HEK293 (cell line): ENCODE measurements around the gene ZSCAN32.

Source experiments
- CTCF ChIA-PET: fragments of 350-600 bp; formaldehyde crosslinking; extraction: SDS; loops from one replicate; lab custom pipeline; 2021; ENCODE audit warnings: antibody characterized with exemption; lab: Yijun Ruan, JAX
- POLR2A ChIA-PET: fragments of 300-600 bp; formaldehyde crosslinking; extraction: SDS; loops from one replicate; lab custom pipeline; 2020; ENCODE audit warnings: antibody characterized with exemption, inconsistent platforms; lab: Yijun Ruan, JAX
- H3K27ac ChIP-seq: fragments of 200-500 bp; sonication (Bioruptor generic); 2 replicates; pipeline ENCODE4 v1.5.1; 2014; ENCODE audit warnings: low read depth, low read length, control low read depth, inconsistent platforms; ENCODE audit errors: extremely low read depth
- H3K36me3 ChIP-seq, 2 experiments: fragments of 200-500 bp in 1 of 2; sonication (Bioruptor generic) in 1 of 2; 1 replicate in 1 of 2; 2 replicates in 1 of 2; pipeline ENCODE4 v1.5.1; 2014 to 2017; ENCODE audit warnings: inconsistent platforms in 2 of 2, low read length in 2 of 2; ENCODE audit not compliant: control insufficient read depth in 2 of 2, insufficient read depth in 1 of 2
- H3K4me1 ChIP-seq: fragments of 200-500 bp; sonication (Bioruptor generic); 2 replicates; pipeline ENCODE4 v1.5.1; 2014; ENCODE audit warnings: mild to moderate bottlenecking, low read length, inconsistent platforms; ENCODE audit not compliant: control insufficient read depth, insufficient read depth
- H3K4me3 ChIP-seq: 2 replicates; pipeline ENCODE4 v1.5.1; 2011; ENCODE audit warnings: low read depth, mild to moderate bottlenecking, control low read depth, low read length, moderate library complexity
- H3K9me3 ChIP-seq: fragments of 200-500 bp; sonication (Bioruptor generic); 2 replicates; pipeline ENCODE4 v1.5.1; 2014; ENCODE audit warnings: low read depth, low read length, inconsistent platforms; ENCODE audit not compliant: control insufficient read depth, insufficient read depth
- GFI1B ChIP-seq: fragments of 450-650 bp; formaldehyde crosslinking; IDR thresholded peaks from 2 replicates; pipeline ENCODE4 v1.5.1; 2016; ENCODE audit warnings: missing biosample characterization, missing genetic modification characterization
- TRIM28 ChIP-seq: IDR thresholded peaks from 2 replicates; pipeline ENCODE4 v1.6.1; 2011; ENCODE audit warnings: low read length, control low read depth, borderline replicate concordance
- ZBTB1 ChIP-seq: fragments of 450-650 bp; formaldehyde crosslinking; IDR thresholded peaks from 2 replicates; pipeline ENCODE4 v1.5.1; 2016; ENCODE audit warnings: missing biosample characterization, missing genetic modification characterization
- ZBTB20 ChIP-seq: fragments of 450-650 bp; formaldehyde crosslinking; IDR thresholded peaks from 2 replicates; pipeline ENCODE4 v1.5.1; 2016; ENCODE audit warnings: missing biosample characterization, missing genetic modification characterization
- ZFP3 ChIP-seq: fragments of 450-650 bp; formaldehyde crosslinking; IDR thresholded peaks from 2 replicates; pipeline ENCODE4 v1.5.1; 2016; ENCODE audit warnings: low read depth, missing biosample characterization, missing genetic modification characterization
- ZFP37 ChIP-seq: fragments of 450-650 bp; formaldehyde crosslinking; IDR thresholded peaks from 2 replicates; pipeline ENCODE4 v1.5.1; 2016; ENCODE audit warnings: missing biosample characterization, missing genetic modification characterization
- ZFP69B ChIP-seq: fragments of 450-650 bp; formaldehyde crosslinking; IDR thresholded peaks from 2 replicates; pipeline ENCODE4 v1.5.1; 2016; ENCODE audit warnings: missing biosample characterization, missing genetic modification characterization
- ZNF121 ChIP-seq: fragments of 450-650 bp; formaldehyde crosslinking; IDR thresholded peaks from 2 replicates; pipeline ENCODE4 v1.5.1; 2016; ENCODE audit warnings: missing biosample characterization, missing genetic modification characterization
- ZNF223 ChIP-seq: fragments of 450-650 bp; formaldehyde crosslinking; IDR thresholded peaks from 2 replicates; pipeline ENCODE4 v1.5.1; 2016; ENCODE audit warnings: missing biosample characterization, missing genetic modification characterization
- ZNF292 ChIP-seq: fragments of 450-650 bp; formaldehyde crosslinking; IDR thresholded peaks from 2 replicates; pipeline ENCODE4 v1.5.1; 2016; ENCODE audit warnings: low read depth, missing biosample characterization, missing genetic modification characterization, borderline replicate concordance
- ZNF350 ChIP-seq: fragments of 450-650 bp; formaldehyde crosslinking; IDR thresholded peaks from 2 replicates; pipeline ENCODE4 v1.5.0; 2017; ENCODE audit warnings: missing biosample characterization, mild to moderate bottlenecking, missing genetic modification characterization
- ZNF529 ChIP-seq: fragments of 450-650 bp; formaldehyde crosslinking; IDR thresholded peaks from 2 replicates; pipeline ENCODE4 v1.5.1; 2017; ENCODE audit warnings: missing genetic modification characterization, missing biosample characterization; ENCODE audit not compliant: insufficient replicate concordance
- ZNF549 ChIP-seq: fragments of 450-650 bp; IDR thresholded peaks from 2 replicates; pipeline ENCODE4 v1.5.1; 2018; ENCODE audit warnings: missing biosample characterization, missing genetic modification characterization, mild to moderate bottlenecking, inconsistent platforms, moderate library complexity
- ZNF555 ChIP-seq: fragments of 450-650 bp; formaldehyde crosslinking; conservative IDR thresholded peaks from 2 replicates; pipeline ENCODE4 v1.5.1; 2017; ENCODE audit warnings: missing biosample characterization, mild to moderate bottlenecking, missing genetic modification characterization, inconsistent platforms
- ZNF596 ChIP-seq: fragments of 450-650 bp; IDR thresholded peaks from 2 replicates; pipeline ENCODE4 v1.5.0; 2018; ENCODE audit warnings: missing biosample characterization, mild to moderate bottlenecking, missing genetic modification characterization, moderate library complexity
- ZNF624 ChIP-seq: fragments of 450-650 bp; formaldehyde crosslinking; IDR thresholded peaks from 2 replicates; pipeline ENCODE4 v1.5.1; 2017; ENCODE audit warnings: missing biosample characterization, missing genetic modification characterization
- ZNF654 ChIP-seq: fragments of 450-650 bp; formaldehyde crosslinking; IDR thresholded peaks from 2 replicates; pipeline ENCODE4 v1.5.1; 2016; ENCODE audit warnings: low read depth, missing biosample characterization, missing genetic modification characterization
- ZNF707 ChIP-seq: fragments of 450-650 bp; formaldehyde crosslinking; IDR thresholded peaks from 2 replicates; pipeline ENCODE4 v1.5.1; 2016; ENCODE audit warnings: missing biosample characterization, missing genetic modification characterization
- ZNF830 ChIP-seq: fragments of 450-650 bp; IDR thresholded peaks from 2 replicates; pipeline ENCODE4 v1.5.0; 2018; ENCODE audit warnings: missing biosample characterization, missing genetic modification characterization, low read depth, mild to moderate bottlenecking, moderate library complexity
- TF ChIP-seq, protein P1 (sequence below): fragments of 450-650 bp; formaldehyde crosslinking; conservative IDR thresholded peaks from 2 replicates; pipeline ENCODE4 v1.5.1; 2016; ENCODE audit warnings: low read depth, missing biosample characterization, missing genetic modification characterization
- TF ChIP-seq, protein P2 (sequence below): fragments of 450-650 bp; formaldehyde crosslinking; IDR thresholded peaks from 2 replicates; pipeline ENCODE4 v1.5.1; 2017; ENCODE audit warnings: missing biosample characterization, missing genetic modification characterization
- TF ChIP-seq, protein P3 (sequence below): fragments of 450-650 bp; formaldehyde crosslinking; optimal IDR thresholded peaks from 2 replicates; pipeline ENCODE3; 2016; ENCODE audit warnings: missing biosample characterization, mild to moderate bottlenecking, missing genetic modification characterization

Gene ZSCAN32

DNA sequence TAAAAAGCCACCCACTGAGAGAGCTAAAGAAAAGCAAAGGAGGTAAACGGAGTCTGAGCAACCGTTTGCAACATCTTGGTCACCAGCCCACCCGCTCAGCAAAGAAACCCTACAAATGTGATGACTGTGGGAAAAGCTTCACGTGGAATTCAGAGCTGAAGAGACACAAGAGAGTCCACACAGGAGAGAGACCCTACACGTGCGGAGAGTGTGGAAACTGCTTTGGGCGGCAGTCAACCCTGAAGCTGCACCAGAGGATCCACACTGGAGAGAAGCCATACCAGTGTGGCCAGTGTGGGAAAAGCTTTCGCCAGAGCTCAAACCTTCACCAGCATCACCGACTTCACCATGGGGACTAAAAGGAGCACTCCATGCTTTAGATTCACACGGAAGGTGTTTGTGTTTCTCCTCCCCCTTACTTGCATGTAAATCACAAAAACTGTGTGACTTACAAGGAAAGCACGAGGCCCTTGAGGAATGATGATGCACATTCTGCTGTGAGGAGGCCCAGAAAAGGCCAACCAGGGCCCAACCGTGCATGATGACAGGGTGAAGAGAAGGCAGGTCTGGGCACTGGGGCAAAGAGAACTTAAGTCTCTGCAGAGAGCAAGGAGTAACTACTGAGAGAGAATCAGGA, 7.9 kb upstream of the ZSCAN32 start (continued):
- TF ChIP-seq, protein P1, sequence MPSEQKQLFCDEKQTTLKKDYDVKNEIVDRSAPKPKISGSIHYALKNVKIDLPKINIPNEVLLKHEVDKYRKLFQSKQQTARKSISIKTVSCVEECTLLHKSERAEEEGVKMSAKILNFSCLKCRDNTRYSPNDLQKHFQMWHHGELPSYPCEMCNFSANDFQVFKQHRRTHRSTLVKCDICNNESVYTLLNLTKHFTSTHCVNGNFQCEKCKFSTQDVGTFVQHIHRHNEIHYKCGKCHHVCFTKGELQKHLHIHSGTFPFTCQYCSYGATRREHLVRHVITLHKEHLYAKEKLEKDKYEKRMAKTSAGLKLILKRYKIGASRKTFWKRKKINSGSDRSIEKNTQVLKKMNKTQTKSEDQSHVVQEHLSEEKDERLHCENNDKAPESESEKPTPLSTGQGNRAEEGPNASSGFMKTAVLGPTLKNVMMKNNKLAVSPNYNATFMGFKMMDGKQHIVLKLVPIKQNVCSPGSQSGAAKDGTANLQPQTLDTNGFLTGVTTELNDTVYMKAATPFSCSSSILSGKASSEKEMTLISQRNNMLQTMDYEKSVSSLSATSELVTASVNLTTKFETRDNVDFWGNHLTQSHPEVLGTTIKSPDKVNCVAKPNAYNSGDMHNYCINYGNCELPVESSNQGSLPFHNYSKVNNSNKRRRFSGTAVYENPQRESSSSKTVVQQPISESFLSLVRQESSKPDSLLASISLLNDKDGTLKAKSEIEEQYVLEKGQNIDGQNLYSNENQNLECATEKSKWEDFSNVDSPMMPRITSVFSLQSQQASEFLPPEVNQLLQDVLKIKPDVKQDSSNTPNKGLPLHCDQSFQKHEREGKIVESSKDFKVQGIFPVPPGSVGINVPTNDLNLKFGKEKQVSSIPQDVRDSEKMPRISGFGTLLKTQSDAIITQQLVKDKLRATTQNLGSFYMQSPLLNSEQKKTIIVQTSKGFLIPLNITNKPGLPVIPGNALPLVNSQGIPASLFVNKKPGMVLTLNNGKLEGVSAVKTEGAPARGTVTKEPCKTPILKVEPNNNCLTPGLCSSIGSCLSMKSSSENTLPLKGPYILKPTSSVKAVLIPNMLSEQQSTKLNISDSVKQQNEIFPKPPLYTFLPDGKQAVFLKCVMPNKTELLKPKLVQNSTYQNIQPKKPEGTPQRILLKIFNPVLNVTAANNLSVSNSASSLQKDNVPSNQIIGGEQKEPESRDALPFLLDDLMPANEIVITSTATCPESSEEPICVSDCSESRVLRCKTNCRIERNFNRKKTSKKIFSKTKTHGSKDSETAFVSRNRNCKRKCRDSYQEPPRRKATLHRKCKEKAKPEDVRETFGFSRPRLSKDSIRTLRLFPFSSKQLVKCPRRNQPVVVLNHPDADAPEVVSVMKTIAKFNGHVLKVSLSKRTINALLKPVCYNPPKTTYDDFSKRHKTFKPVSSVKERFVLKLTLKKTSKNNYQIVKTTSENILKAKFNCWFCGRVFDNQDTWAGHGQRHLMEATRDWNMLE (tag by site-specific recombination) = 0 out of 2 replicates have a peak, but pooled peaks have one; percentile 34
- TF ChIP-seq GFI1B = no peak
- TF ChIP-seq ZFP69B (tag by site-specific recombination) = no peak
- no peak for TF ChIP-seq ZNF121
- no peak for TF ChIP-seq ZBTB1 (tag by site-specific recombination)
- no peak for TF ChIP-seq ZNF350 (tag by site-specific recombination)
- TF ChIP-seq ZNF292 (tag by site-specific recombination) = no peak
- no peak for TF ChIP-seq ZNF596

DNA sequence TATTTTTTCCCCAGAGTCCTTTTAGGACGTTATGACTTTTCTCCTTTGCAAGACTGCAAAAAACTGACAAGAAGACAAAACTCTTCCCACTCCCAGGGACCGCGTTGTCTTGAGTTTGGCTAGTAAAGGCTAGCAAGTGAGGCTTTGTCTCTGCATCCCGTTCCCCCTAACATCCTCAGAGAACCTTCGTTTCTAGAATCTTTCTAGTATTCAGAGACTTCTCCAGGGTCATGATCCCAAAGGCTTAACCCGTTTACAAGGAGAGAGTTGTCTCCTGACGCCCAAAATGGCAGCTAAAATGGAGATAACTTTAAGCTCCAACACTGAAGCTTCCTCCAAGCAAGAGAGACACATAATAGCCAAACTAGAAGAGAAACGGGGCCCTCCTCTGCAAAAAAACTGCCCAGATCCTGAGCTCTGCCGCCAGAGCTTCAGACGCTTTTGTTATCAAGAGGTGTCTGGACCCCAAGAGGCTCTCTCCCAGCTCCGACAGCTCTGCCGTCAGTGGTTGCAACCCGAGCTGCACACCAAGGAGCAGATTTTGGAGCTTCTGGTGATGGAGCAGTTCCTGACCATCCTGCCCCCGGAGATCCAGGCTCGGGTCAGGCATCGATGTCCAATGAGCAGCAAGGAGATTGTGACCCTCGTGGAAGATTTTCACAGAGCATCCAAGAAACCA, 1.1 kb upstream of the ZSCAN32 start:
- no peaks in the 10 kb centered on the region for H3K4me1 ChIP-seq
- peaks cover 0 to 57% of the 10 kb centered on the region in 2 experiments; a peak in 2 of 3 replicates for H3K36me3 ChIP-seq
- ChIA-PET POLR2A (interaction anchor here (1.0 to 3.5 kb wide), 9 partner anchors 12 to 251 kb away, joined by 3 to 33 read pairs (median 5); partner anchors contain the start of genes NAA60, ZNF263 and ZNF597), CTCF (interaction anchor here (0.7 to 0.9 kb wide), 2 partner anchors 75 to 135 kb away, joined by 5 read pairs; no protein-coding TSS in a partner anchor)
- peak overlapping the region; percentile 95 for H3K4me3 ChIP-seq
- H3K27ac ChIP-seq = peak overlapping the region; percentile 71; the same call in 1 of the 2 replicates
- no peaks in the 10 kb centered on the region for H3K9me3 ChIP-seq
- peak; percentile 97 for TF ChIP-seq ZNF529
- TF ChIP-seq TRIM28 = no peak
- TF ChIP-seq, protein P2, sequence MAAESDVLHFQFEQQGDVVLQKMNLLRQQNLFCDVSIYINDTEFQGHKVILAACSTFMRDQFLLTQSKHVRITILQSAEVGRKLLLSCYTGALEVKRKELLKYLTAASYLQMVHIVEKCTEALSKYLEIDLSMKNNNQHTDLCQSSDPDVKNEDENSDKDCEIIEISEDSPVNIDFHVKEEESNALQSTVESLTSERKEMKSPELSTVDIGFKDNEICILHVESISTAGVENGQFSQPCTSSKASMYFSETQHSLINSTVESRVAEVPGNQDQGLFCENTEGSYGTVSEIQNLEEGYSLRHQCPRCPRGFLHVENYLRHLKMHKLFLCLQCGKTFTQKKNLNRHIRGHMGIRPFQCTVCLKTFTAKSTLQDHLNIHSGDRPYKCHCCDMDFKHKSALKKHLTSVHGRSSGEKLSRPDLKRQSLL (tag by site-specific recombination) = peak; percentile 90; the same call in 1 of the 2 replicates
- TF ChIP-seq ZBTB1 (tag by site-specific recombination) = no peak

DNA sequence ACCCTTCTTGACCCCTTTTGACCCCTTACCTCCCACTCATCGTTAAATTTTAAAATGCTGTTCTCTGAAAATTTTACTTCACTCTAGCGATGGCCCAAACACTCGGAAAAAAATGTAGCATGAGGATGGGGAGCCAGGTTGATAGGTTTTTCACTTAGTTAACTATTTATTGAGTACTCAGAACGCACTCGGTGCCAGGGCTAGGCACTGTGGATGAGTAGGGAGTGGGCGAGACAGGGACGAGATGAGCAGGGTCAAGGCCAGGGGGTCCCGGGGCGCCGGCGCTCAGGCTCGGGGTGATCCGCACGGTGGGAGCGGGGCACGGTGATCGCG, 392 bp downstream of the ZSCAN32 start:
- Histone ChIP-seq H3K4me3 (peak overlapping the region; percentile 95), H3K27ac (peak overlapping the region; percentile 57; the same call in 1 of the 2 replicates), H3K4me1 (no peaks in the 10 kb centered on the region), H3K36me3 (peaks cover 8 to 57% of the 10 kb centered on the region in 2 experiments; a peak in 2 of 3 replicates), H3K9me3 (no peaks in the 10 kb centered on the region)
- POLR2A ChIA-PET = interaction anchor here (0.9 to 3.5 kb wide), 16 partner anchors 10 to 853 kb away, joined by 3 to 33 read pairs (median 4); partner anchors contain the start of genes NAA60, ZNF263 and ZNF597
- CTCF ChIA-PET = interaction anchor here (0.5 kb wide), 1 partner anchor 935 kb away, joined by 3 read pairs; no protein-coding TSS in a partner anchor
- no peak for TF ChIP-seq ZNF624 (tag by site-specific recombination)
- TF ChIP-seq ZFP37 (tag by site-specific recombination) = 0 out of 2 replicates have a peak, but pooled peaks have one; percentile 29
- no peak for TF ChIP-seq ZNF223 (tag by site-specific recombination)
- TF ChIP-seq ZNF654 (tag by site-specific recombination) = no peak
- no peak for TF ChIP-seq ZNF830
- TF ChIP-seq, protein P3, sequence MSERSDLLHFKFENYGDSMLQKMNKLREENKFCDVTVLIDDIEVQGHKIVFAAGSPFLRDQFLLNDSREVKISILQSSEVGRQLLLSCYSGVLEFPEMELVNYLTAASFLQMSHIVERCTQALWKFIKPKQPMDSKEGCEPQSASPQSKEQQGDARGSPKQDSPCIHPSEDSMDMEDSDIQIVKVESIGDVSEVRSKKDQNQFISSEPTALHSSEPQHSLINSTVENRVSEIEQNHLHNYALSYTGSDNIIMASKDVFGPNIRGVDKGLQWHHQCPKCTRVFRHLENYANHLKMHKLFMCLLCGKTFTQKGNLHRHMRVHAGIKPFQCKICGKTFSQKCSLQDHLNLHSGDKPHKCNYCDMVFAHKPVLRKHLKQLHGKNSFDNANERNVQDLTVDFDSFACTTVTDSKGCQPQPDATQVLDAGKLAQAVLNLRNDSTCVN = no peak
- TF ChIP-seq ZBTB20 = no peak
- no peak for TF ChIP-seq ZNF555 (tag by site-specific recombination)
- TF ChIP-seq ZNF707 (tag by site-specific recombination) = no peak
- TF ChIP-seq ZNF549 (tag by site-specific recombination) = no peak
- TF ChIP-seq ZFP3 = no peak
